Endothelial cell of umbilical vein (primary cell): ENCODE data around the gene CLDN19. TPM values are rescaled to one million over a fixed set of nuclear protein-coding genes. Genes with fewer than 3 reads are reported as not detected.

Source experiments
- BruUV-seq: library from RNA; stranded (reverse); fragments of 400-500 nt; replicated peaks from 2 replicates; lab custom pipeline; 2021; lab: Mats Ljungman, UMichigan
- CTCF ChIA-PET: fragments of 300-600, 350-600 bp; sonication (Branson Sonifier 250); formaldehyde crosslinking; loops from one replicate; lab custom pipeline; 2021; ENCODE audit warnings: antibody characterized with exemption, inconsistent platforms; lab: Charles Lee
- POLR2A ChIA-PET: fragments of 300-600, 350-600 bp; sonication (Branson Sonifier 250); formaldehyde crosslinking; loops from one replicate; lab custom pipeline; 2021; ENCODE audit warnings: antibody characterized with exemption, inconsistent platforms; lab: Charles Lee
- DNase-seq: peaks from one replicate; pipeline ENCODE4 v3.0.0-alpha.2; 2011; ENCODE audit warnings: low read depth, low spot score
- FAIRE-seq: peaks from 2 replicates; lab custom pipeline; 2011; peaks lifted over from hg19 to GRCh38; lab: Jason Lieb, UNC
- H2AFZ ChIP-seq: 2 replicates; pipeline ENCODE4 v1.6.0; 2012; ENCODE audit warnings: low read depth, low read length, control low read depth, inconsistent platforms
- H3K27ac ChIP-seq: 2 replicates; pipeline ENCODE4 v1.5.1; 2011; ENCODE audit warnings: low read depth, mild to moderate bottlenecking, control low read depth, low read length, moderate library complexity; ENCODE audit not compliant: insufficient read depth
- H3K27me3 ChIP-seq, 2 experiments: 2 replicates each; pipeline versions ENCODE4 v1.6.0 to v1.6.1; 2011; ENCODE audit warnings: low read length in 2 of 2, mixed read lengths in 1 of 2; ENCODE audit not compliant: control insufficient read depth in 2 of 2, insufficient read depth in 2 of 2
- H3K36me3 ChIP-seq, 2 experiments: 2 replicates in 1 of 2; 3 replicates in 1 of 2; pipeline ENCODE4 v1.5.1; 2011; ENCODE audit warnings: low read length in 2 of 2, mild to moderate bottlenecking in 1 of 2, moderate library complexity in 1 of 2; ENCODE audit not compliant: control insufficient read depth in 2 of 2, insufficient read depth in 2 of 2; ENCODE audit errors: extremely low read depth in 1 of 2
- H3K4me1 ChIP-seq: 3 replicates; pipeline ENCODE4 v1.5.1; 2011; ENCODE audit warnings: mild to moderate bottlenecking, low read length; ENCODE audit not compliant: control insufficient read depth, insufficient read depth; ENCODE audit errors: extremely low read depth
- H3K4me2 ChIP-seq: 2 replicates; pipeline ENCODE4 v1.6.1; 2011; ENCODE audit warnings: low read length, control low read depth, mixed read lengths; ENCODE audit not compliant: insufficient read depth
- H3K4me3 ChIP-seq, 3 experiments: fragments of 200-600 bp in 1 of 3; sonication (generic), shearing (Covaris generic) in 1 of 3; replicated peaks in 1 of 3; 2 replicates each; pipeline ENCODE4 v1.5.1; 2011 to 2016; ENCODE audit warnings: control low read depth in 3 of 3, low read length in 3 of 3, mild to moderate bottlenecking in 2 of 3, inconsistent platforms in 1 of 3, low read depth in 1 of 3, moderate library complexity in 1 of 3; ENCODE audit not compliant: insufficient read depth in 1 of 3
- H3K79me2 ChIP-seq: 2 replicates; pipeline ENCODE4 v1.6.0; 2012; ENCODE audit warnings: low read length, inconsistent platforms; ENCODE audit not compliant: control insufficient read depth, insufficient read depth
- H3K9ac ChIP-seq: replicated peaks from 2 replicates; pipeline ENCODE3; 2011; ENCODE audit warnings: low read length, control low read depth; ENCODE audit not compliant: insufficient read depth; ENCODE audit errors: extremely low read depth
- H3K9me1 ChIP-seq: replicated peaks from 3 replicates; pipeline ENCODE4 v1.6.0; 2011; ENCODE audit warnings: mild to moderate bottlenecking, low read length; ENCODE audit not compliant: control insufficient read depth, insufficient read depth; ENCODE audit errors: extremely low read depth
- H3K9me3 ChIP-seq: replicated peaks from 2 replicates; pipeline ENCODE4 v1.5.1; 2012; ENCODE audit warnings: low read length, inconsistent platforms; ENCODE audit not compliant: control insufficient read depth, insufficient read depth
- H4K20me1 ChIP-seq: replicated peaks from 2 replicates; pipeline ENCODE3; 2011; ENCODE audit warnings: mild to moderate bottlenecking, low read length; ENCODE audit not compliant: control insufficient read depth, insufficient read depth; ENCODE audit errors: extremely low read depth
- EZH2 ChIP-seq: IDR thresholded peaks from 2 replicates; pipeline ENCODE4 v1.6.1; 2012; ENCODE audit warnings: borderline replicate concordance, low read depth, mild to moderate bottlenecking, moderate library complexity, low read length, inconsistent platforms; ENCODE audit not compliant: severe bottlenecking
- FOS ChIP-seq: IDR thresholded peaks from 2 replicates; pipeline ENCODE4 v1.6.1; 2011; ENCODE audit warnings: mild to moderate bottlenecking, low read length, moderate library complexity, borderline replicate concordance; ENCODE audit not compliant: insufficient read depth
- GATA2 ChIP-seq: IDR thresholded peaks from 2 replicates; pipeline ENCODE4 v1.7.0; 2011; ENCODE audit warnings: low read depth, mild to moderate bottlenecking, moderate library complexity, mixed read lengths, low read length; ENCODE audit not compliant: insufficient read length, insufficient read depth
- JUN ChIP-seq: IDR thresholded peaks from 2 replicates; pipeline ENCODE4 v1.6.1; 2011; ENCODE audit warnings: borderline replicate concordance, low read depth; ENCODE audit not compliant: insufficient read length, insufficient read depth
- MAX ChIP-seq: IDR thresholded peaks from 2 replicates; pipeline ENCODE4 v1.6.1; 2011; ENCODE audit not compliant: insufficient read depth, insufficient read length
- MYC ChIP-seq: IDR thresholded peaks from one replicate; pipeline ENCODE4 v1.6.1; 2011; ENCODE audit warnings: mild to moderate bottlenecking, low read depth, low read length
- POLR2A ChIP-seq: IDR thresholded peaks from 2 replicates; pipeline ENCODE4 v1.6.1; 2012; ENCODE audit warnings: low read depth, mild to moderate bottlenecking, control low read depth, low read length
- POLR2AphosphoS5 ChIP-seq: IDR thresholded peaks from 2 replicates; pipeline ENCODE4 v1.6.1; 2012; ENCODE audit warnings: low read depth, mild to moderate bottlenecking, control low read depth, low read length, moderate library complexity; ENCODE audit not compliant: insufficient read depth
- dilution Hi-C: fragments of 300-500 bp; cut with MboI; formaldehyde crosslinking; loops from one replicate; pipeline ENCODE4 v1.15.0; 2019; ENCODE audit warnings: low sequenced_read_pairs; ENCODE audit not compliant: extremely low pct_ligation_motif_present
- intact Hi-C: fragments of 100-400 bp; cut with micrococcal nuclease; formaldehyde crosslinking; loops from one replicate; pipeline ENCODE4 v1.10.0; 2022
- polyA plus RNA-seq, 4 experiments: library from polyadenylated mRNA; depleted of rRNA in 3 of 4; stranded (reverse) in 3 of 4; unstranded in 1 of 4; fragments of >200 nt; gene quantifications; 2 replicates each; pipeline versions ENCODE4 v1.2.1 to v1.2.3, GENCODE V29; 2011 to 2012; ENCODE audit warnings: missing spikeins in 1 of 4
- total RNA-seq: library from RNA; stranded (reverse); gene quantifications from 2 replicates; pipeline ENCODE4 v1.2.3, GENCODE V29; 2021
- TF ChIP-seq, protein P1 (sequence below), 2 donors: IDR thresholded peaks; 1 replicate in 1 of 2; 2 replicates in 1 of 2; pipeline ENCODE4 v1.5.1; 2011; ENCODE audit warnings: low read length in 2 of 2, mild to moderate bottlenecking in 2 of 2, moderate library complexity in 2 of 2, control low read depth in 1 of 2, inconsistent platforms in 1 of 2, low read depth in 1 of 2; ENCODE audit not compliant: insufficient read depth in 1 of 2; ENCODE audit errors: extremely low read depth in 1 of 2

Gene CLDN19
- total and polyA plus RNA-seq, 2 donors (not counting 3 experiments of a cell fraction or from before 2014, with no cell fraction given): not detected

DNA sequence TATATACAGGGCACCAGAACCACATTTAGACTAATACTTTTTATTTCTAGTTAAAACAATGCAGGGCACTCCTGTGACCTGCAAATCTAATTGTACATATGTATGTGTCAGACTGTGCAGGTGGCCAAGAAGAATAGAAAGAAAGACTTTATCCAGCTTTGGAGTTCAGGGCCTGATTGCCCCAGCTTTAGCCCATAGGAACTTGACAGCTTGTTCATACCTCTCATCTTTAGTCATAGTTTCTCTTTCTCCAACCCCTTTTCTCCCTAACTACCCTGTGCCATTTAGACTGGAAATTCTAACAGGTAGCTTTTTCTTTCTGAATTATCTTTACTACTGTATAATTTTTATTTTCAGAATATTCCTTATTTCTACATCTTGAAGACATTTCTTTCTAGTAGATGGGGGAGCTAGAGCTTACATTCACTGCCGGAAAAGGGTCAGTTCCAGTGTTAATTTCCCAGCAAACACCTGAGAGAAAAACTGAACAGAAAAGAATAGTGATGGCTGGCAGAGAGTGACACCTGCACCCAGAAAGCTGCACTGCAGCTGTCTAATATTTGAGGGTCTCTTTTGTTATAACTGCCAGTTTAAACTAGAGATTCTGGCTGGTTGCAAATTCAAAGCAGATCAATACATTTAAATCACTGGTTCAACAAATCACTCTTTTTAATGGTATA lies 49.4 kb downstream of the CLDN19 start:
- H3K4me3 ChIP-seq: no peak overlapping the region
- no peak overlapping the region for H2AFZ ChIP-seq
- no peak for TF ChIP-seq POLR2A
- TF ChIP-seq, protein P1, sequence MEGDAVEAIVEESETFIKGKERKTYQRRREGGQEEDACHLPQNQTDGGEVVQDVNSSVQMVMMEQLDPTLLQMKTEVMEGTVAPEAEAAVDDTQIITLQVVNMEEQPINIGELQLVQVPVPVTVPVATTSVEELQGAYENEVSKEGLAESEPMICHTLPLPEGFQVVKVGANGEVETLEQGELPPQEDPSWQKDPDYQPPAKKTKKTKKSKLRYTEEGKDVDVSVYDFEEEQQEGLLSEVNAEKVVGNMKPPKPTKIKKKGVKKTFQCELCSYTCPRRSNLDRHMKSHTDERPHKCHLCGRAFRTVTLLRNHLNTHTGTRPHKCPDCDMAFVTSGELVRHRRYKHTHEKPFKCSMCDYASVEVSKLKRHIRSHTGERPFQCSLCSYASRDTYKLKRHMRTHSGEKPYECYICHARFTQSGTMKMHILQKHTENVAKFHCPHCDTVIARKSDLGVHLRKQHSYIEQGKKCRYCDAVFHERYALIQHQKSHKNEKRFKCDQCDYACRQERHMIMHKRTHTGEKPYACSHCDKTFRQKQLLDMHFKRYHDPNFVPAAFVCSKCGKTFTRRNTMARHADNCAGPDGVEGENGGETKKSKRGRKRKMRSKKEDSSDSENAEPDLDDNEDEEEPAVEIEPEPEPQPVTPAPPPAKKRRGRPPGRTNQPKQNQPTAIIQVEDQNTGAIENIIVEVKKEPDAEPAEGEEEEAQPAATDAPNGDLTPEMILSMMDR (IDR thresholded peaks at IDR 0.05; ENCODE audit: extremely low read depth in 1 of 2, insufficient read depth in 1 of 2, low read depth in 1 of 2, low read length in 2 of 2): peak in 1 of 2 donors; percentile 5
- TF ChIP-seq EZH2: no peak
- TF ChIP-seq GATA2: no peak
- peaks cover 4 to 10% of the 10 kb centered on the region in 2 experiments for H3K36me3 ChIP-seq
- peaks cover 45% of the 10 kb centered on the region for H4K20me1 ChIP-seq
- dilution Hi-C loops: no loop called here
- intact Hi-C loops: no loop called here
- BruUV-seq: no TSS peak
- H3K79me2 ChIP-seq: peaks cover 100% of the 10 kb centered on the region
- H3K4me1 ChIP-seq: peaks cover 11% of the 10 kb centered on the region
- FAIRE-seq (no peak), DNase-seq (peak; percentile 21)
- H3K27ac ChIP-seq: no peak overlapping the region
- ChIA-PET POLR2A (no interaction called here), CTCF (interaction anchor here (1.0 to 2.7 kb wide), 7 partner anchors 8 to 346 kb away, joined by 3 to 17 read pairs (median 5); partner anchors contain the start of genes PPCS, PPIH and YBX1)
- peak overlapping the region; percentile 14 for H3K4me2 ChIP-seq
- H3K9me1 ChIP-seq: no peaks in the 10 kb centered on the region
- H3K9me3 ChIP-seq: no peaks in the 10 kb centered on the region
- no peaks in the 10 kb centered on the region for H3K27me3 ChIP-seq
- no peak overlapping the region for H3K9ac ChIP-seq

GRCh38 chr1:42689912-42690311 lies 50.1 kb downstream of the CLDN19 start:
- Histone ChIP-seq H3K4me3 (no peak overlapping the region), H3K4me1 (peaks cover 18% of the 10 kb centered on the region), H3K36me3 (peaks cover under 1 to 3% of the 10 kb centered on the region in 2 experiments), H3K27me3 (no peaks in the 10 kb centered on the region), H3K79me2 (peaks cover 100% of the 10 kb centered on the region), H3K9me1 (no peaks in the 10 kb centered on the region), H3K27ac (no peak overlapping the region), H2AFZ (no peak overlapping the region), H3K9ac (no peak overlapping the region), H4K20me1 (peaks cover 49% of the 10 kb centered on the region), H3K9me3 (no peaks in the 10 kb centered on the region), H3K4me2 (no peak overlapping the region)
- intact Hi-C loops: loop anchor here (10.0 kb wide), 1 partner anchor 355 kb away; the partner anchor contains the start of gene FOXJ3
- POLR2A ChIA-PET: no interaction called here
- FAIRE-seq: no peak
- no peak for TF ChIP-seq MAX
- TF ChIP-seq FOS: no peak
- TF ChIP-seq GATA2: no peak
- TF ChIP-seq JUN: no peak
- TF ChIP-seq, protein P1 (IDR thresholded peaks at IDR 0.05; ENCODE audit: extremely low read depth in 1 of 2, insufficient read depth in 1 of 2, low read depth in 1 of 2, low read length in 2 of 2): no peak
- no peak for TF ChIP-seq POLR2A
- no peak for TF ChIP-seq POLR2AphosphoS5
- TF ChIP-seq MYC: no peak
- TF ChIP-seq EZH2: no peak
- DNase-seq: no peak
- BruUV-seq: no TSS peak
- CTCF ChIA-PET: interaction anchor here (0.9 to 2.4 kb wide), 6 partner anchors 12 to 516 kb away, joined by 3 to 17 read pairs (median 4); partner anchors contain the start of gene PPCS
- dilution Hi-C loops: no loop called here
